ENCODE measurements around the gene CRELD2. TPM values are rescaled to one million over a fixed set of nuclear protein-coding genes. Genes with fewer than 3 reads are reported as not detected.

CRELD2 gene
- total and polyA plus RNA-seq, 2 of the 13 experiments (the other 11 are each of a cell fraction or from before 2014, with no cell fraction given) = 17.2 to 44.7 TPM

GRCh38 chr22:49878206-49878605 lies 40.2 kb upstream of the CRELD2 start (continued):
- TF ChIP-seq ELK4 (CRISPR knock-in tag; IDR thresholded peaks at IDR 0.05; ENCODE audit: borderline replicate concordance) = no peak
- TF ChIP-seq ZBTB40 (IDR thresholded peaks at IDR 0.05) = no peak
- no peak for TF ChIP-seq ZBTB40 (CRISPR knock-in tag; IDR thresholded peaks at IDR 0.05)

Data from HepG2 (cell line).